ENCODE results near the gene SPTLC1. TPM values are rescaled to one million over a fixed set of nuclear protein-coding genes. Genes with fewer than 3 reads are reported as not detected.
"Not testable (repeated sequence)": the region's sequence is repeated elsewhere in the genome, so short reads cannot be mapped to it uniquely, and the experiment has no call there.

SPTLC1 gene
- total RNA-seq, 1 experiment from 2014 or later, result 63.3 TPM

GRCh38 chr9:92159058-92159457 is 43.8 kb upstream of the SPTLC1 start:
- CTCF ChIA-PET, result no interaction called here
- ATAC-seq, result no peak
- Histone ChIP-seq H3K36me3 (ENCODE audit: low read depth, low read length) (no peaks in the 10 kb centered on the region), H3K4me3 (ENCODE audit: low read length) (no peak overlapping the region), H3K4me1 (ENCODE audit: insufficient read depth, low read length) (0 out of 2 replicates have a peak, but pooled peaks cover 5% of the 10 kb centered on the region), H3K9me2 (replicated peaks; ENCODE audit: low read length) (no peaks in the 10 kb centered on the region), H4K20me1 (ENCODE audit: low read length) (no peaks in the 10 kb centered on the region), H3K27ac (ENCODE audit: low read length) (no peak overlapping the region), H3K27me3 (ENCODE audit: low read length) (no peaks in the 10 kb centered on the region), H3K9me3 (ENCODE audit: low read length) (no peaks in the 10 kb centered on the region), H3K79me2 (ENCODE audit: low read length) (no peaks in the 10 kb centered on the region), H3F3A (ENCODE audit: low read length, unreplicated experiment) (no peaks in the 10 kb centered on the region), H3K4me2 (ENCODE audit: low read length) (no peak overlapping the region), H2AFZ (ENCODE audit: low read length) (no peak overlapping the region), H3K9ac (ENCODE audit: low read length) (no peak overlapping the region)
- POLR2A ChIA-PET (ENCODE audit: unreplicated experiment), result no interaction called here
- DNase-seq, result no peak
- BruUV-seq (replicated peaks), result no TSS peak
- TF ChIP-seq EZH2 (IDR thresholded peaks at IDR 0.05; ENCODE audit: low read length, unreplicated experiment) (no peak), CTCF (conservative IDR thresholded peaks at IDR 0.05; ENCODE audit: low read depth, low read length) (no peak), EZH2phosphoT487 (IDR thresholded peaks at IDR 0.05; ENCODE audit: borderline replicate concordance, low read length) (no peak)
- intact Hi-C loops (cut with micrococcal nuclease), result no loop called here

GRCh38 chr9:92158097-92158601 is 42.9 kb upstream of the SPTLC1 start:
- no peak overlapping the region for H3K9ac ChIP-seq (ENCODE audit: low read length)
- H3K36me3 ChIP-seq (ENCODE audit: low read depth, low read length), result no peaks in the 10 kb centered on the region
- intact Hi-C loops (cut with micrococcal nuclease), result no loop called here
- no peaks in the 10 kb centered on the region for H3K9me3 ChIP-seq (ENCODE audit: low read length)
- no peaks in the 10 kb centered on the region for H4K20me1 ChIP-seq (ENCODE audit: low read length)
- no peak overlapping the region for H3K27ac ChIP-seq (ENCODE audit: low read length)
- ChIA-PET CTCF (no interaction called here), POLR2A (ENCODE audit: unreplicated experiment) (no interaction called here)
- H3K4me1 ChIP-seq (ENCODE audit: insufficient read depth, low read length), result 0 out of 2 replicates have a peak, but pooled peaks cover 5% of the 10 kb centered on the region
- no peaks in the 10 kb centered on the region for H3K27me3 ChIP-seq (ENCODE audit: low read length)
- BruUV-seq (replicated peaks), result no TSS peak
- ATAC-seq (no peak), DNase-seq (peak; percentile 53)
- H2AFZ ChIP-seq (ENCODE audit: low read length), result no peak overlapping the region
- no peaks in the 10 kb centered on the region for H3K79me2 ChIP-seq (ENCODE audit: low read length)
- H3K9me2 ChIP-seq (replicated peaks; ENCODE audit: low read length), result no peaks in the 10 kb centered on the region
- TF ChIP-seq EZH2phosphoT487 (IDR thresholded peaks at IDR 0.05; ENCODE audit: borderline replicate concordance, low read length) (no peak), EZH2 (IDR thresholded peaks at IDR 0.05; ENCODE audit: low read length, unreplicated experiment) (no peak), CTCF (conservative IDR thresholded peaks at IDR 0.05; ENCODE audit: low read depth, low read length) (no peak)
- H3F3A ChIP-seq (ENCODE audit: low read length, unreplicated experiment), result no peaks in the 10 kb centered on the region
- H3K4me2 ChIP-seq (ENCODE audit: low read length), result no peak overlapping the region
- H3K4me3 ChIP-seq (ENCODE audit: low read length), result no peak overlapping the region

GRCh38 chr9:92155736-92156135 is 40.5 kb upstream of the SPTLC1 start:
- ATAC-seq; H2AFZ ChIP-seq (ENCODE audit: low read length); BruUV-seq (replicated peaks); DNase-seq; intact Hi-C loops (cut with micrococcal nuclease); H3K27ac ChIP-seq (ENCODE audit: low read length); H3K9me2 ChIP-seq (replicated peaks; ENCODE audit: low read length); H3K9me3 ChIP-seq (ENCODE audit: low read length); H3K4me2 ChIP-seq (ENCODE audit: low read length); H4K20me1 ChIP-seq (ENCODE audit: low read length); POLR2A ChIA-PET (ENCODE audit: unreplicated experiment); H3K36me3 ChIP-seq (ENCODE audit: low read depth, low read length); H3K9ac ChIP-seq (ENCODE audit: low read length); H3K4me3 ChIP-seq (ENCODE audit: low read length); H3F3A ChIP-seq (ENCODE audit: low read length, unreplicated experiment); H3K27me3 ChIP-seq (ENCODE audit: low read length); CTCF ChIA-PET; H3K79me2 ChIP-seq (ENCODE audit: low read length): not testable (repeated sequence)
- H3K4me1 ChIP-seq (ENCODE audit: insufficient read depth, low read length), result peaks cover 19% of the 10 kb centered on the region
